ENCODE measurements around the gene MBD3L4. TPM values are rescaled to one million over a fixed set of nuclear protein-coding genes. Genes with fewer than 3 reads are reported as not detected.

MBD3L4 gene
- total and polyA plus RNA-seq, 10 of the 15 experiments (the other 5 are each of a cell fraction or from before 2014, with no cell fraction given): not detected

- no peak for TF ChIP-seq MXI1 (IDR thresholded peaks at IDR 0.05; ENCODE audit: low read depth, low read length)
- no peak for TF ChIP-seq CHD1 (IDR thresholded peaks at IDR 0.05; ENCODE audit: low read depth, low read length)
- no peak for TF ChIP-seq DPF2 (IDR thresholded peaks at IDR 0.05)
- TF ChIP-seq POU2F2 (IDR thresholded peaks at IDR 0.05; ENCODE audit: borderline replicate concordance, low read depth, low read length): peak; percentile 88; the same call in 1 of the 3 replicates
- TF ChIP-seq HCFC1 (IDR thresholded peaks at IDR 0.05; ENCODE audit: low read length): no peak
- TF ChIP-seq NBN (IDR thresholded peaks at IDR 0.05): peak; percentile 34; the same call in 1 of the 2 replicates
- TF ChIP-seq SP1 (IDR thresholded peaks at IDR 0.05; ENCODE audit: low read depth, low read length): no peak
- TF ChIP-seq TCF12 (IDR thresholded peaks at IDR 0.05; ENCODE audit: low read depth, low read length): no peak
- 0 out of 4 replicates have a peak, but pooled peaks of 1 of the 2 experiments have one; percentile 18 for TF ChIP-seq IKZF2 (IDR thresholded peaks at IDR 0.05)
- no peak for TF ChIP-seq NFYB (IDR thresholded peaks at IDR 0.05; ENCODE audit: insufficient read depth, low read depth, low read length)
- TF ChIP-seq ZNF24 (IDR thresholded peaks at IDR 0.05): no peak
- TF ChIP-seq RELB (IDR thresholded peaks at IDR 0.05; ENCODE audit: low read depth): peak; percentile 15; the same call in 1 of the 2 replicates
- no peak for TF ChIP-seq PML (IDR thresholded peaks at IDR 0.05; ENCODE audit: low read length)
These were observed 42.1 kb downstream of the MBD3L4 start (continued) for GRCh38 chr19:6997679-6998445.

All from GM12878 (cell line).